Neural crest cell (in vitro differentiated cells): ENCODE results near the gene CCL8. TPM values are rescaled to one million over a fixed set of nuclear protein-coding genes. Genes with fewer than 3 reads are reported as not detected.

Experiments
- DNase-seq: peaks from one replicate; pipeline ENCODE4 v3.0.0; 2021; ENCODE audit warnings: low read depth, mixed read lengths, low spot score
- H3K27ac Mint-ChIP-seq: one replicate; pipeline ENCODE4 v1.8.0; 2021; ENCODE audit warnings: mild to moderate bottlenecking, mixed read lengths; ENCODE audit not compliant: unreplicated experiment
- H3K27me3 Mint-ChIP-seq: 2 replicates; pipeline ENCODE4 v1.8.0; 2021; ENCODE audit warnings: low read depth, mild to moderate bottlenecking, mixed read lengths
- H3K36me3 Mint-ChIP-seq: 2 replicates; pipeline ENCODE4 v1.8.0; 2021; ENCODE audit warnings: low read depth, mild to moderate bottlenecking, mixed read lengths
- H3K4me1 Mint-ChIP-seq: 2 replicates; pipeline ENCODE4 v1.8.0; 2021; ENCODE audit warnings: mixed read lengths
- H3K4me3 Mint-ChIP-seq: one replicate; pipeline ENCODE4 v1.8.0; 2021; ENCODE audit warnings: mild to moderate bottlenecking, mixed read lengths
- H3K9me3 Mint-ChIP-seq: 2 replicates; pipeline ENCODE4 v1.8.0; 2021; ENCODE audit warnings: mixed read lengths
- CTCF ChIP-seq: fragments of 200-600 bp; sonication (generic); conservative IDR thresholded peaks from 2 replicates; pipeline ENCODE4 v1.5.0; 2021; ENCODE audit warnings: antibody characterized with exemption, mild to moderate bottlenecking
- total RNA-seq: library from RNA; stranded (reverse); gene quantifications from 2 replicates; pipeline ENCODE4 v1.2.1, GENCODE V29; 2021

The CCL8 gene
- total RNA-seq, 1 donor from 2014 or later, result not detected

- H3K27me3 Mint-ChIP-seq, result peaks cover 84% of the 10 kb centered on the region
- H3K9me3 Mint-ChIP-seq, result peaks cover 2% of the 10 kb centered on the region
- H3K4me3 Mint-ChIP-seq, result no peak within 1 kb of the TSS
- H3K4me1 Mint-ChIP-seq, result no peaks in the 10 kb centered on the region
- peak within 1 kb of the TSS; percentile 70 for H3K27ac Mint-ChIP-seq
- no peaks in the 10 kb centered on the region for H3K36me3 Mint-ChIP-seq
- no peak for DNase-seq
- no peak for TF ChIP-seq CTCF
Observed at GRCh38 chr17:34285286-34285792, 33.9 kb upstream of the CCL8 start, which contains the start of gene CCL11. Gene CCL11, plus strand, starts transcription at chr17:34285742. Its CDS starts 67 bp downstream, at chr17:34285809.

GRCh38 chr17:34287875-34288274 lies 31.4 kb upstream of the CCL8 start:
- Mint-ChIP-seq H3K9me3 (peaks cover 2% of the 10 kb centered on the region), H3K36me3 (no peaks in the 10 kb centered on the region), H3K27me3 (peaks cover 64% of the 10 kb centered on the region), H3K27ac (no peak overlapping the region), H3K4me3 (no peak overlapping the region), H3K4me1 (no peaks in the 10 kb centered on the region)
- DNase-seq, result no peak
- no peak for TF ChIP-seq CTCF

GRCh38 chr17:34290586-34290985 lies 28.6 kb upstream of the CCL8 start:
- Mint-ChIP-seq H3K4me1 (no peaks in the 10 kb centered on the region), H3K27me3 (peaks cover 43% of the 10 kb centered on the region), H3K27ac (no peak overlapping the region), H3K36me3 (no peaks in the 10 kb centered on the region), H3K9me3 (no peaks in the 10 kb centered on the region), H3K4me3 (no peak overlapping the region)
- no peak for DNase-seq
- TF ChIP-seq CTCF, result no peak

GRCh38 chr17:34291721-34292348 lies 27.4 kb upstream of the CCL8 start:
- H3K9me3 Mint-ChIP-seq, result no peaks in the 10 kb centered on the region
- no peak for DNase-seq
- no peaks in the 10 kb centered on the region for H3K36me3 Mint-ChIP-seq
- H3K27ac Mint-ChIP-seq, result no peak overlapping the region
- no peaks in the 10 kb centered on the region for H3K4me1 Mint-ChIP-seq
- no peak for TF ChIP-seq CTCF
- no peak overlapping the region for H3K4me3 Mint-ChIP-seq
- H3K27me3 Mint-ChIP-seq, result peaks cover 31% of the 10 kb centered on the region

- H3K27ac Mint-ChIP-seq, result no peak overlapping the region
- H3K4me3 Mint-ChIP-seq, result no peak overlapping the region
- peaks cover 11% of the 10 kb centered on the region for H3K27me3 Mint-ChIP-seq
- no peaks in the 10 kb centered on the region for H3K36me3 Mint-ChIP-seq
- no peaks in the 10 kb centered on the region for H3K9me3 Mint-ChIP-seq
- TF ChIP-seq CTCF, result no peak
- DNase-seq, result no peak
- H3K4me1 Mint-ChIP-seq, result peaks cover 6% of the 10 kb centered on the region
Observed at GRCh38 chr17:34299027-34299426, 20.2 kb upstream of the CCL8 start.
